Measurements from ENCODE around the gene IL17B.

GRCh38 chr5:149427374-149427773 is 48.3 kb upstream of the IL17B start:
- TF ChIP-seq CTCF (conservative IDR thresholded peaks at IDR 0.05; ENCODE audit: low read depth in 2 of 2) (no peak), EZH2 (IDR thresholded peaks at IDR 0.05; ENCODE audit: low read depth, unreplicated experiment) (no peak), CREB1 (CRISPR knock-in tag; IDR thresholded peaks at IDR 0.05; ENCODE audit: low read depth) (no peak)

All from GM23338 (cell line).